OCI-M2 (cell line): Measurements from ENCODE around the gene ZNF827.

ENCODE experiments used
- DNase-seq: peaks from one replicate; lab custom pipeline; 2025; ENCODE audit not compliant: unreplicated experiment; lab: John Stamatoyannopoulos, UW

The ZNF827 gene, protein sequence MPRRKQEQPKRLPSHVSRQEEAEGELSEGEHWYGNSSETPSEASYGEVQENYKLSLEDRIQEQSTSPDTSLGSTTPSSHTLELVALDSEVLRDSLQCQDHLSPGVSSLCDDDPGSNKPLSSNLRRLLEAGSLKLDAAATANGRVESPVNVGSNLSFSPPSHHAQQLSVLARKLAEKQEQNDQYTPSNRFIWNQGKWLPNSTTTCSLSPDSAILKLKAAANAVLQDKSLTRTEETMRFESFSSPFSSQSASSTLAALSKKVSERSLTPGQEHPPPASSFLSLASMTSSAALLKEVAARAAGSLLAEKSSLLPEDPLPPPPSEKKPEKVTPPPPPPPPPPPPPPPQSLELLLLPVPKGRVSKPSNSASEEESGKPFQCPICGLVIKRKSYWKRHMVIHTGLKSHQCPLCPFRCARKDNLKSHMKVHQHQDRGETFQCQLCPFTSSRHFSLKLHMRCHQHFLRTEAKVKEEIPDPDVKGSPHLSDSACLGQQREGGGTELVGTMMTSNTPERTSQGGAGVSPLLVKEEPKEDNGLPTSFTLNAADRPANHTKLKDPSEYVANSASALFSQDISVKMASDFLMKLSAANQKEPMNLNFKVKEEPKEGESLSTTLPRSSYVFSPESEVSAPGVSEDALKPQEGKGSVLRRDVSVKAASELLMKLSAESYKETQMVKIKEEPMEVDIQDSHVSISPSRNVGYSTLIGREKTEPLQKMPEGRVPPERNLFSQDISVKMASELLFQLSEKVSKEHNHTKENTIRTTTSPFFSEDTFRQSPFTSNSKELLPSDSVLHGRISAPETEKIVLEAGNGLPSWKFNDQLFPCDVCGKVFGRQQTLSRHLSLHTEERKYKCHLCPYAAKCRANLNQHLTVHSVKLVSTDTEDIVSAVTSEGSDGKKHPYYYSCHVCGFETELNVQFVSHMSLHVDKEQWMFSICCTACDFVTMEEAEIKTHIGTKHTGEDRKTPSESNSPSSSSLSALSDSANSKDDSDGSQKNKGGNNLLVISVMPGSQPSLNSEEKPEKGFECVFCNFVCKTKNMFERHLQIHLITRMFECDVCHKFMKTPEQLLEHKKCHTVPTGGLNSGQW

DNA sequence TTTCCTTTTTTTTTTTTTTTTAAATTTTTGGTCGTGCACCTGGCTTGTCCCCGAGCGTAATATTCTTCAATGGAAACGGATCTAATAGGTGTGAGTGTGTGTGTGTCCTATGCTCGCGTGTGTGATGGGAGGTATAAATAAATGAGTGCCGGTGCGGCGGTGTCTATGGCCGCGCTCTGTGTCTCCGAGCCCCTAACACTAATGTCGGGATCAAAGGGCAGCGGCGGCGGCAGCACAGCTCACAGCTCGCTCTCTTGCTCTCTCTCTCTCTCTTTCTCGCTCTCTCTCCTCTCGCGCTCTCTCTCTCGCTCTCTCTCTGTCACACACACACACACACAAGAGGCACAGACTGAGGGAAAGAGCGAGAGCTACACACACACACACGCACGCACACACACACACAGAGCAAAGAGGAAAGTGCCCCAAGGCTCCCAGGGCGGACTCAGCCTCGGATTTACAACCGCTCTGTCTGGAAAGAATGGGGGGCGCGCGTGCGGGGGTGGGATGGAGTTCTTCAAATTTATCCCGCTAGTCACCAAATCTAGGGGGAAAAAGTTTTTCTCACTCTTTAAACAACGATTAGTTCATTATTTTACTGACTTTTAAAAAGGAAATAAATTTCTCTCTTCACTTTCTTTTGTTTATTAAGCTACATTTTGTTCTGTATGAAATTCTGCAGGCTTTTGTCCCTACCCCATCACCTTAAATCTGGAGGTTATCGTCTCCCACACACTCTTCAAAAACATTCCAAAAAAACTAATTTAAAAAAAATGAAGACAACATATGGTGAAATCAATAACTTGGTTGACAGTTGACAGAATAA, at the start of gene ZNF827:
Gene ZNF827, minus strand, starts transcription at position 206 of the 823 bp plus-strand sequence. CDS start 416 bp downstream, outside the sequence.
- DNase-seq = no peak

DNA sequence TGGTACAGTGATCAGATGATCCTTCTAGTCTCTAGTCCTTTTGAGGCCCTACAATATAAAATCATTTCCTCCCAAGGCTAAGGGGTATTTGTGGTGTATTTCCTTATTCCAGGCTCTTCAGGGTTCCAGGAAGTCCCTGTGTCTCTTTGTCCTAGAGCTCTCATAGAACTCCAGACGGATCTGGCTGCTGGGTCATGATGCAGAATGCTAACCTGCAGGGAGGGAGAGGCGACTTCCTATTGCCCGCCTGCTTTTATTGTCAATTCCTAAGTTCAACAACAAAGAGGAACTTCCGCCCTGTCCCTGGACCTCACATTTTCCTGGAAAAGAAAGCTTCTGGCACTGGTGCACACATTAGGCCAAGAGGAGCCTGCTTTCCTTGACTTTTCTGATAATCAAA, 45.9 kb upstream of the ZNF827 start:
- DNase-seq = no peak

DNA sequence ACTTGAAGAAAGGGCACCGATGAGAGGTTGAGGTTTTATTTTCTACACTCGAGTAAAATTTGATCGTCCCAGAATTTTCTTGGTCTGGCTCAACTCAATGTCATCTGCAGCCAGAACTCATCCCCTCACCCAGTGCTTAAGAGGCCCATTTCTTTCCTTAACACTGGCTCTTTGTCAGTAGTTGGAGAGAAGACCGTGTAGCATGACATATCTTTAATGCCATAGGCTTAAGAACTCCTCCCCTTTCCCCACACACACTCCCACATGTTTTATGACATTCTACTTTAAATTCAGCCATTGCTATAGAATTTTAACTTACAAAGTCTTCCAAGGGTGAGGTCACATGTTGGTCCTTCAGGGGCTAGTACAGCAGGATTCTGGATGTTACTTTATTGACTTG, 44.2 kb upstream of the ZNF827 start:
- DNase-seq = no peak

GRCh38 chr4:145979160-145979559, 40.5 kb upstream of the ZNF827 start:
- DNase-seq = no peak

- no peak for DNase-seq
Measured at GRCh38 chr4:145976680-145977079, 38.1 kb upstream of the ZNF827 start.

GRCh38 chr4:145960012-145960411, 21.4 kb upstream of the ZNF827 start:
- DNase-seq = no peak

GRCh38 chr4:145957302-145957701, 18.7 kb upstream of the ZNF827 start:
- no peak for DNase-seq

DNA sequence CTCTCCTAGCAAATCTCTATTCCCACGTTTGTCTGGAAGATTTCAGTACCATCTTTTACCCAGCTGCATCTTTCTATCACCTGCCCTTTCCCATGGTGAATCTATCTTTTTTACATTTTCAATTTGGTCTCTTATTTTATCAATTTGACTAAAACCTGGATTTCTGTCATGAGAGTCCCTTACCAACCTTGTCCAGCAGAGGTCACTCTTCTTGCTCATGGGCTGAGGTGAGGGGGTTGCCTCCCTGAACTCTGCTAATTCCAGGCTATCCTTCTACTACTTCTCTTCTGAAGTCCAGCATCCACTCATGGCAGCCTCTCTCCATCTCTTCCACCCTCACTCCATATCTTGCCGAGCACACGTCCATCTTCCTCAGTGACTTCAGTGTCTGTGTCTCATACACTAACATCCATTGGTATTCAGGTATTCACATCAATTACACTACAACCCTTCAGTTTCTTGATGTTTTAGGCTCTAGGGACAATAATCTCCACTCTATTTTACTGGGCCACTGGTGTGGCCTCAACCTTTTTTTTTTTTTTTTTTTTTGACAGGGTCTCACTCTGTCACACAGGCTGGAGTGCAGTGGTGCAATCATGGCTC, 17.8 kb upstream of the ZNF827 start:
- no peak for DNase-seq

DNA sequence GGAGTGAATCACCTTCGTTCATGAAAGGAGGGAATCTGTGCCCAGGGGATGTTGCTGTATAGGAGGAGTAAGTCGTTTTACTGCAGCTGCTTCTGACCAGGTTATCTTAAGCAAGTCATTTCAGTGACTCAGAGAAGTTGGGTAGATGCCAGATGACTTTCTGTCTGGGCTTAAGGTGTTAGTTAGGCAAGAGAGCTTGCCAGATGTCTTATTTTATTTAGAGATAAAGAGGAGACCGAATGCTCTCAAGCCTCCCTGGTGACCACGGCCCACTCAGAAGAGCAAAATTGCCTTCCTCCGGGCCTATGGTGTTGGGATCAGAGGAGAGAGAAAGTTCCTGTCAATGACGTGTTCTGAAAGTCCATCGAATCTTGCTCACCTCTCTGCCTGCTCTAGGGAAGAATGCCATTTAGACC, 16.3 kb upstream of the ZNF827 start:
- DNase-seq = no peak

DNA sequence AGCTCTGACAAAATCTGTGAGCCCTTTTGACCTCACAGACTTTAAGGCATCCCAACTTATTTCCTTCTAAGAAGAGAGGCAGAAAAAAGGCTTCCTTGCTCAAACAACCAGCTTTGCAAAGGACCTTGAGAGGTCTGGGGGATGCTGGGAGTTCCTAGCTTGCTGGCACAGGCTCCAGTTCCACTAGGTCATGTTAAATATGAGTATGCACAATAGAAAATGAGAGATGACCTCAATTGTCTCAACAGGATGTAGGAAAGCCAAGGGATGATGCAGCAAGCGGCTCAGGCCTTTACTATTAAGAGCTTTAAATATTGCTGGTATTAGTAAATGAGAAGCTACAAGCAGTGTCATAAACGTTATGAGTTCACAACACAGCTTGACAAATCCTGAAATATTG, 13.3 kb upstream of the ZNF827 start:
- DNase-seq = no peak

DNA sequence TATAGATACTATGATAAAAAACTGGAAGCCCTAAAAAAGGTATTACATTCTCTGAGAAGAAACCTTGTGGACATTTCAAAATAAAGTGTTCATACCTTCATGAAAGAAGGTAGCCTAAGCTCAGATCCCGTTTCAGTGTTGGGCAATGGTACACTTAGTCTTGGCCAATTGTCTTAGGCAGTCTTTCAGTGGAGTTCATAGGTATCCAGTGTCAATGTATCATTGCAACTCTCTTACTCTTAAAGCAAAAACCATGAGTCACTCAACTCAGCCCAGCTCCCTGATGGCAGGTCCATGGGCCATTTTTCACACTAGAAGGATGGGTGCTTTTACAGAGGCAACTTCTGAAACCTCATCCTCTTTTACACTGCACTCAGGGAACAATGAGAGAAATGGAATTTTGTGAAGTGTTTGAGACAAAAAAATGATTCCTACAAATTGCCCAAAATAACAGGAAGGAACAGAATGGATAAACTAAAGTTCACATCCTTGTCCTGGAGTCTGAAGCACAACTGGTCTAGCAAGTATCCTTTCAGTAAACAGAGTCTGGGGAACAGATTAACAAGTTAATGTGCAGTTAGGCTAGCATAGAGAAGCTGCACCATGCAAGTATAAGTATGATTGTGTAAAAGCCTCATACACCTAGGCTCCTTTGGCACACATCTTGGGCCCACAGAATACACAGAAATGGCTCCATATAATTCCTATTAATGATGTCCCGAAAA, 7.0 kb upstream of the ZNF827 start:
- DNase-seq = no peak

DNA sequence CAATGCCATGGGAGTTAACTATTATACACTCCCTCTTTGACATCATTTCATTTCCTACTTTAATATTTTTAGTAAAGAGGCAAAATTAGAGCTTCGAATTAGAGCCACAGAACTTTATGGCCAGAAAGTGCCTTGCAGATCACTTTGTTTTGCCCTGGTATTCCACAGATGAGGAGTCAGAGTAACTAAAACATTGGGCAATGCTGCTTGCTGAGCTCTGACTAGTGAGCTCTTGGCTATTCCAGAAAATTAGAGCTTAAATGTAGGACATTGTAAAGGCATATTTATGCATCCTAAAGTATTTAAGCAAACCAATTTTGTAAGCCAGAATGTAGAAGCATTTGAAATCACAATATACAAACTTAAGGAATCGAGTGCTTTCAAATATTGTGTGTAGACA, 6.3 kb upstream of the ZNF827 start:
- DNase-seq = no peak

DNA sequence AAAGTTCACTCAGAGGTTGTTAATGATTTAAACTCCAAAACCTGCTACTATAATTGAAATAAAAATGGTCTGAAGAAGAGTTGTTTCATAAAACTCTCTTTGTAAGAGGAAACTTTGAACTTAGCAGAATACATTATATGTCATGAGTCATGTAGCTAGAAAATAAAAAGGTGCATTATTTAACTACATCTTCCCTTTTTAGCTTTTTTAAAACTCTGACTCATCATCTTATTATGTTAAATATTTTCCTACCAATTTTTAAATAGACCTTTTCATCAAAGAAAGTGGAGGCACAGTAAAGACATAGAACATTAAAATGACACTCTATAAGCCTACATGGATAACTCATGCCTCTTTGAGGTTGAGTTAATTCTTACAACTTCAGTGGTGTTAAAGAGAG, 1.2 kb upstream of the ZNF827 start:
- no peak for DNase-seq

GRCh38 chr4:145939441-145939750, 773 bp upstream of the ZNF827 start:
- DNase-seq = no peak

DNA sequence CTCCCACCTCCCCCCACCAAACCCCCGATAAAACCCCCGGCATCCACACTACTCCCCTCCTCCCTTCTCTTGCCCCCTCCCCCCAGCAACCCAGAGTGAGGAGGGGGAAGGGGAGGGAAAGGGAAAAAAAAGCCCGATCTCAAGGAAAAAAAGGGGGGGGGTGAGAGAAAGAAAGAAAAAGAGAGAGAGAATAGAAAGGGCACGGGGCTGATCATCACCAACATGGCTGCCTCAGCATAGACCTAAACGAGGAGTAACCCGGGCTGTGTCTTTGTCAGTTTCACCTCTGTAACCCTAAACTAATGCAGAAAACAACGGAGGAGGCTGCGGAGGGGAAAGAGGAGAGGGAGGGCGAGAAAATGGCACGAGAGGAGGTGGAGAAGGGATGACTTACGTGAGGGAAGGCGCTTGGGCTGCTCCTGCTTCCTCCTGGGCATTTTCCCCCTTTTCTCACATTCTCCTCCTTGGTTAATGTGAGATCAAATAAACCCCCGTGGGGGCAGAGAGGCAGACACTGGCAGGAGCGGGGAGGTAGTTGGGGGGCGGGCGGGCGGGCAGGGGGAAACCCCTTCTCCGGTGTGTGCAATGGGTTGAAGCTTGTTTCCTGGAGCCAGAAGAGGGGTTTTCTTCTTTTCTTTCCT, 532 bp downstream of the ZNF827 start:
- DNase-seq = no peak

DNA sequence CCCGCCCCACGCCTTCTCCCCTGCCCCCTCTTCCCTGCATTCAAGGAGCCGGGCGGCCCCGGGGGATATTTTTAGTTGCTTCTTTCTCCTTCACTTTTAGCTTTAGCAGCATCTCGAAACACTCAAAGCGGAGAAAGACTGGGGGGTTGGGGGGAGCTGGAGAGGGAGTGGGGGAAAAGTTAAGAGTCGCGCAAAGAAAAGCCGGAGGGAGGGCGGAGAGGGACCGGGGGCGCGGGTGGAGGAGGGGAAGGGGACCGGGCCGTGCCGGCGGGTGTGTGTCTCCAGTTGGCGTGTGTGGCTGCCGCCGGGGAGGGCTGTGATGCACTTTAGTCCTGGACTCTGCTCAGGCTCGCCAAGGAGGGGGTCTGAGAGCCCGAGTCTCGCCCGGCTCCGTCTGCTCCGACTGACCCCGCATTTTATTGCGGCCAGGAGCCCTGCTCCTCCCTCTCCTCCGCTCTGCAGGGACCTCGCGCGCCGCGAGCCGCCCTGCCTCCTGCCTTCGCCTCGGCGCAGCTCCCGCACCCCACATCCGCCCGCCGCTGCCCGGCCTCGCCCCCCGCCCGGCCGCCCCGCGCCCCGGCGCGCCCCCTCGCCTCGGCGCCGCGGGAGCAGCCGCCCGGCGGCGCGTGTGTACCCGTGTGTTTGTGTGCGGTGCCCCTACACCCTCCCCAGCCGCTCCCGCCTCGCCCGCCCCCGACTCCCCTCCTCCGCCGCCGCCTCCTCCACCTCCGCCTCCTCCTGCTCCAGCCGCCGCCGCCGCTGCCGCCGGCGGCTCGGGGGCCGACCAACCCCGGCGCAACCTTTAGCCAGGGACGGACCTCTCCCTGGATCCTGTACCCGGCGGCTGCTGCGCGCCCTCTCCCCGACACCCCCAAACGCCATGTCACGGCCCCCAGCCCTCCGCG, 1.4 kb downstream of the ZNF827 start:
- no peak for DNase-seq

GRCh38 chr4:145936142-145936996, 2.3 kb downstream of the ZNF827 start:
- peak; percentile 13 for DNase-seq
